Measurements from ENCODE around the gene CCDC6. TPM values are rescaled to one million over a fixed set of nuclear protein-coding genes. Genes with fewer than 3 reads are reported as not detected.

Gene CCDC6
- total and polyA plus RNA-seq, 2 of the 4 experiments (the other 2 are of a cell fraction): 21.8 to 30.8 TPM

GRCh38 chr10:59847326-59847725 is 59.0 kb downstream of the CCDC6 start:
- no peak overlapping the region for H3K4me2 ChIP-seq (ENCODE audit: low read depth, low read length)
- no peaks in the 10 kb centered on the region for H3K36me3 ChIP-seq (ENCODE audit: control insufficient read depth, insufficient read depth, low read length)
- BruUV-seq (replicated peaks): no TSS peak
- H4K20me1 ChIP-seq (ENCODE audit: insufficient read depth, low read length): no peaks in the 10 kb centered on the region
- no peak overlapping the region for H4K5ac ChIP-seq (ENCODE audit: low read depth, low read length)
- CTCF ChIA-PET: interaction anchor here (1.1 kb wide), 2 partner anchors 16 to 59 kb away, joined by 3 read pairs; partner anchors contain the start of gene CCDC6
- dilution Hi-C loops (cut with HindIII; ENCODE audit: low sequenced_read_pairs, unreplicated experiment) (no loop called here), intact Hi-C loops (cut with micrococcal nuclease) (no loop called here), in situ Hi-C loops (cut with MboI; ENCODE audit: low sequenced_read_pairs) (no loop called here)
- no peak overlapping the region for H3K27ac ChIP-seq (ENCODE audit: insufficient read depth, low read length)
- no peak overlapping the region for H2BK120ac ChIP-seq (ENCODE audit: low read depth, low read length)
- H3K79me1 ChIP-seq (ENCODE audit: low read depth in 1 of 2, low read length in 2 of 2): peaks cover 5 to 6% of the 10 kb centered on the region in 2 experiments; a peak in 2 of 4 replicates
- H3K4me3 ChIP-seq (ENCODE audit: insufficient read depth, low read depth, low read length): no peak overlapping the region
- no peaks in the 10 kb centered on the region for H3K9me3 ChIP-seq (ENCODE audit: control insufficient read depth, insufficient read depth, low read length)
- no peak overlapping the region for H3K23ac ChIP-seq (ENCODE audit: low read depth, low read length)
- no peak overlapping the region for H2BK5ac ChIP-seq (ENCODE audit: low read depth, low read length, poor library complexity, severe bottlenecking)
- H3K4me1 ChIP-seq (ENCODE audit: control insufficient read depth, insufficient read depth, low read length): no peaks in the 10 kb centered on the region
- H3K14ac ChIP-seq (replicated peaks; ENCODE audit: low read depth, low read length): no peak overlapping the region
- no peak overlapping the region for H3K56ac ChIP-seq (ENCODE audit: extremely low read depth, insufficient read depth, low read length)
- no peak overlapping the region for H2AK5ac ChIP-seq (ENCODE audit: low read depth, low read length)
- H3K4ac ChIP-seq (ENCODE audit: low read depth, low read length): no peak overlapping the region
- 60% methylated on average over 2 of the region's 2 CpGs; no CpG with 5 or more reads in 1 of the 2 experiments for WGBS, 2 experiments (ENCODE audit: extremely low coverage in 2 of 2, insufficient read length in 1 of 2)
- POLR2A ChIA-PET (ENCODE audit: unreplicated experiment): no interaction called here
- ATAC-seq (ENCODE audit: low read depth) (no peak), DNase-seq (no peak)
- H2BK15ac ChIP-seq (ENCODE audit: low read depth, low read length): no peak overlapping the region
- TF ChIP-seq BHLHE40 (IDR thresholded peaks at IDR 0.05; ENCODE audit: low read depth, low read length) (no peak), MAFK (IDR thresholded peaks at IDR 0.05; ENCODE audit: low read depth, low read length) (no peak), FOS (IDR thresholded peaks at IDR 0.05; ENCODE audit: low read depth, low read length) (no peak), CEBPB (IDR thresholded peaks at IDR 0.05; ENCODE audit: low read depth, low read length) (no peak), RCOR1 (IDR thresholded peaks at IDR 0.05; ENCODE audit: insufficient replicate concordance, low read length) (no peak), MXI1 (IDR thresholded peaks at IDR 0.05; ENCODE audit: borderline replicate concordance, low read depth, low read length) (no peak)
- H3K18ac ChIP-seq (ENCODE audit: low read depth, low read length): no peak overlapping the region
- no peak overlapping the region for H2BK20ac ChIP-seq (ENCODE audit: low read depth, low read length)
- no peak overlapping the region for H4K8ac ChIP-seq (ENCODE audit: low read depth in 2 of 2, low read length in 2 of 2)
- no peak overlapping the region for H2AFZ ChIP-seq (replicated peaks; ENCODE audit: low read length, poor library complexity)
- no peak overlapping the region for H2AK9ac ChIP-seq (replicated peaks; ENCODE audit: low read depth, low read length, poor library complexity)
- H4K91ac ChIP-seq (ENCODE audit: insufficient read depth, low read depth, low read length): no peak overlapping the region
- no peaks in the 10 kb centered on the region for H3K27me3 ChIP-seq (ENCODE audit: control insufficient read depth, insufficient read depth, low read length)
- H3K9me1 ChIP-seq (ENCODE audit: insufficient read depth, low read length): no peaks in the 10 kb centered on the region; the same call in 1 of the 2 replicates
- no peak overlapping the region for H3K9ac ChIP-seq (ENCODE audit: low read depth, low read length)

Data from IMR-90 (cell line).